H1 (cell line): ENCODE data around the gene PXDN. TPM values are rescaled to one million over a fixed set of nuclear protein-coding genes. Genes with fewer than 3 reads are reported as not detected.

Source experiments
- CTCF ChIA-PET: fragments of 300-600 bp; sonication (Branson Sonifier 250); formaldehyde crosslinking; loops from one replicate; lab custom pipeline; 2021; ENCODE audit not compliant: partially characterized antibody; lab: Charles Lee
- POLR2A ChIA-PET: fragments of 300-600 bp; sonication (Branson Sonifier 250); formaldehyde crosslinking; loops from one replicate; lab custom pipeline; 2021; ENCODE audit warnings: inconsistent platforms; ENCODE audit not compliant: partially characterized antibody; lab: Charles Lee
- DNase-seq, 2 experiments: peaks; one replicate each; pipeline versions ENCODE4 v3.0.0 to v3.0.0-alpha.2; 2010 to 2022; ENCODE audit warnings: low spot score in 2 of 2, low read depth in 1 of 2, mixed read lengths in 1 of 2
- FAIRE-seq: peaks from 2 replicates; lab custom pipeline; 2011; peaks lifted over from hg19 to GRCh38; lab: Jason Lieb, UNC
- H2AFZ ChIP-seq: 2 replicates; pipeline ENCODE4 v1.8.1; 2012; ENCODE audit warnings: low read length, inconsistent platforms
- H2AK5ac ChIP-seq: 2 replicates; pipeline ENCODE4 v1.6.1; 2013; ENCODE audit warnings: low read depth, low read length
- H2BK120ac ChIP-seq: replicated peaks from 2 replicates; pipeline ENCODE3; 2013; ENCODE audit warnings: low read depth, low read length, inconsistent platforms
- H2BK12ac ChIP-seq: 2 replicates; pipeline ENCODE4 v1.6.1; 2013; ENCODE audit warnings: low read depth, low read length
- H2BK15ac ChIP-seq: 2 replicates; pipeline ENCODE4 v1.6.1; 2013; ENCODE audit warnings: low read length
- H2BK20ac ChIP-seq: 2 replicates; pipeline ENCODE4 v1.6.1; 2013; ENCODE audit warnings: low read length
- H2BK5ac ChIP-seq: 2 replicates; pipeline ENCODE4 v1.6.1; 2013; ENCODE audit warnings: low read depth, low read length
- H3K14ac ChIP-seq: 2 replicates; pipeline ENCODE4 v1.6.1; 2013; ENCODE audit warnings: inconsistent platforms; ENCODE audit not compliant: insufficient read length
- H3K18ac ChIP-seq: 2 replicates; pipeline ENCODE4 v1.6.1; 2013; ENCODE audit warnings: low read length; ENCODE audit errors: extremely low read depth
- H3K23ac ChIP-seq: 2 replicates; pipeline ENCODE4 v1.6.1; 2013; ENCODE audit warnings: inconsistent platforms; ENCODE audit not compliant: insufficient read length
- H3K23me2 ChIP-seq: 2 replicates; pipeline ENCODE4 v1.6.1; 2013; ENCODE audit warnings: low read depth, low read length
- H3K27ac ChIP-seq: 2 replicates; pipeline ENCODE4 v1.6.1; 2011; ENCODE audit warnings: low read depth, low read length, inconsistent platforms
- H3K27me3 ChIP-seq, 4 experiments: replicated peaks in 1 of 4; 1 replicate in 1 of 4; 2 replicates in 3 of 4; pipeline versions ENCODE4 v1.6.1 to v1.8.1; 2011 to 2013; ENCODE audit warnings: low read length in 3 of 4, mild to moderate bottlenecking in 3 of 4, inconsistent platforms in 2 of 4, mixed read lengths in 2 of 4, moderate library complexity in 1 of 4; ENCODE audit not compliant: control insufficient read depth in 3 of 4, insufficient read depth in 3 of 4; ENCODE audit errors: extremely low read depth in 1 of 4
- H3K36me3 ChIP-seq, 4 experiments: 2 replicates each; pipeline versions ENCODE4 v1.6.1 to v1.8.1; 2011 to 2013; ENCODE audit warnings: mild to moderate bottlenecking in 4 of 4, low read length in 3 of 4, moderate library complexity in 2 of 4, control low read depth in 1 of 4, inconsistent platforms in 1 of 4; ENCODE audit not compliant: insufficient read depth in 4 of 4, control insufficient read depth in 2 of 4
- H3K4ac ChIP-seq: replicated peaks from 2 replicates; pipeline ENCODE3; 2013; ENCODE audit warnings: low read length, low read depth, mixed read lengths, inconsistent platforms; ENCODE audit not compliant: insufficient read length
- H3K4me1 ChIP-seq, 4 experiments: replicated peaks in 1 of 4; 1 replicate in 1 of 4; 2 replicates in 3 of 4; pipeline versions ENCODE4 v1.6.1 to v1.8.1; 2011 to 2013; ENCODE audit warnings: low read length in 3 of 4, inconsistent platforms in 2 of 4, mixed read lengths in 1 of 4; ENCODE audit not compliant: insufficient read depth in 4 of 4, control insufficient read depth in 3 of 4
- H3K4me2 ChIP-seq, 2 experiments: 2 replicates each; pipeline versions ENCODE4 v1.6.1 to v1.8.1; 2011 to 2013; ENCODE audit warnings: low read depth in 2 of 2, low read length in 2 of 2, control low read depth in 1 of 2, inconsistent platforms in 1 of 2, mild to moderate bottlenecking in 1 of 2; ENCODE audit not compliant: insufficient read depth in 1 of 2
- H3K4me3 ChIP-seq, 4 experiments: fragments of 200-600, 300-600 bp in 1 of 4; sonication (generic), shearing (Covaris generic), sonication (Bioruptor Twin) in 1 of 4; 2 replicates each; pipeline versions ENCODE4 v1.5.1 to v1.8.1; 2011 to 2016; ENCODE audit warnings: low read length in 4 of 4, low read depth in 3 of 4, control low read depth in 2 of 4, inconsistent platforms in 2 of 4, mild to moderate bottlenecking in 2 of 4, mixed read lengths in 1 of 4, moderate library complexity in 1 of 4; ENCODE audit not compliant: insufficient read depth in 2 of 4; ENCODE audit errors: extremely low read depth in 1 of 4
- H3K56ac ChIP-seq: replicated peaks from 2 replicates; pipeline ENCODE3; 2013; ENCODE audit warnings: low read depth, mild to moderate bottlenecking, mixed read lengths, low read length, inconsistent platforms; ENCODE audit not compliant: insufficient read length
- H3K79me1 ChIP-seq: 2 replicates; pipeline ENCODE4 v1.6.1; 2013; ENCODE audit warnings: low read depth, low read length, control low read depth
- H3K79me2 ChIP-seq, 2 experiments: 2 replicates each; pipeline versions ENCODE4 v1.6.1 to v1.8.1; 2012 to 2013; ENCODE audit warnings: low read length in 2 of 2, mild to moderate bottlenecking in 2 of 2, inconsistent platforms in 1 of 2; ENCODE audit not compliant: insufficient read depth in 2 of 2, control insufficient read depth in 1 of 2
- H3K9ac ChIP-seq, 4 experiments: replicated peaks in 1 of 4; 1 replicate in 1 of 4; 2 replicates in 3 of 4; pipeline versions ENCODE4 v1.6.1 to v1.8.1; 2011 to 2013; ENCODE audit warnings: low read depth in 3 of 4, low read length in 3 of 4, control low read depth in 2 of 4, mild to moderate bottlenecking in 2 of 4, moderate library complexity in 2 of 4, inconsistent platforms in 1 of 4; ENCODE audit errors: extremely low read depth in 1 of 4
- H3K9me3 ChIP-seq, 2 experiments: 2 replicates each; pipeline versions ENCODE4 v1.6.1 to v1.8.1; 2012 to 2013; ENCODE audit warnings: mild to moderate bottlenecking in 2 of 2, moderate library complexity in 2 of 2, control low read depth in 1 of 2, inconsistent platforms in 1 of 2, low read depth in 1 of 2, low read length in 1 of 2, mixed read lengths in 1 of 2; ENCODE audit not compliant: insufficient read depth in 2 of 2
- H4K20me1 ChIP-seq, 2 experiments: replicated peaks in 1 of 2; 2 replicates each; pipeline versions ENCODE3 to v1.8.1; 2011 to 2013; ENCODE audit warnings: inconsistent platforms in 2 of 2, low read length in 2 of 2, mild to moderate bottlenecking in 1 of 2; ENCODE audit not compliant: insufficient read depth in 2 of 2, control insufficient read depth in 1 of 2
- H4K5ac ChIP-seq: 2 replicates; pipeline ENCODE4 v1.6.1; 2013; ENCODE audit warnings: low read length, low read depth, mixed read lengths, inconsistent platforms; ENCODE audit not compliant: insufficient read length
- H4K8ac ChIP-seq: 2 replicates; pipeline ENCODE4 v1.8.0; 2013; ENCODE audit warnings: mild to moderate bottlenecking, moderate library complexity, low read length, inconsistent platforms; ENCODE audit not compliant: insufficient read depth; ENCODE audit errors: extremely low read depth
- H4K91ac ChIP-seq: replicated peaks from 2 replicates; pipeline ENCODE3; 2013; ENCODE audit warnings: low read length, mixed read lengths, inconsistent platforms; ENCODE audit not compliant: insufficient read length
- CBX8 ChIP-seq: fragments of 300-800, 300-1000 bp; sonication (generic); IDR thresholded peaks from 2 replicates; pipeline ENCODE4 v1.7.1; 2016; ENCODE audit warnings: low read depth, low read length, borderline replicate concordance
- CEBPB ChIP-seq: IDR thresholded peaks from 2 replicates; pipeline ENCODE4 v1.6.1; 2012; ENCODE audit warnings: low read depth, low read length
- JUND ChIP-seq: IDR thresholded peaks from 2 replicates; pipeline ENCODE4 v1.6.1; 2011; ENCODE audit warnings: mild to moderate bottlenecking, improper control_type of control experiment, low read length
- NANOG ChIP-seq: IDR thresholded peaks from 2 replicates; pipeline ENCODE4 v1.6.1; 2011; ENCODE audit warnings: low read length, low read depth, mild to moderate bottlenecking, inconsistent platforms; ENCODE audit not compliant: insufficient read depth, poor library complexity, severe bottlenecking
- SAP30 ChIP-seq: fragments of 300-600 bp; sonication (generic); IDR thresholded peaks from 2 replicates; pipeline ENCODE4 v1.7.1; 2012; ENCODE audit warnings: low read length, moderate library complexity, mild to moderate bottlenecking, inconsistent platforms; ENCODE audit not compliant: insufficient read depth, insufficient replicate concordance
- SRF ChIP-seq: IDR thresholded peaks from 2 replicates; pipeline ENCODE4 v1.6.1; 2011; ENCODE audit warnings: mild to moderate bottlenecking, low read depth, low read length, moderate library complexity
- SUZ12 ChIP-seq: fragments of 200-600 bp; sonication (generic); IDR thresholded peaks from 2 replicates; pipeline ENCODE4 v1.6.1; 2012; ENCODE audit warnings: mild to moderate bottlenecking, inconsistent platforms, low read length, moderate library complexity, mixed read lengths
- TAF1 ChIP-seq: IDR thresholded peaks from 2 replicates; pipeline ENCODE4 v1.6.1; 2011; ENCODE audit warnings: mild to moderate bottlenecking, low read depth, low read length
- TEAD4 ChIP-seq: IDR thresholded peaks from 2 replicates; pipeline ENCODE4 v1.6.1; 2012; ENCODE audit warnings: low read depth, low read length, inconsistent platforms, mixed read lengths
- USF2 ChIP-seq: IDR thresholded peaks from 2 replicates; pipeline ENCODE4 v1.6.1; 2011; ENCODE audit warnings: low read length, improper control_type of control experiment
- YY1 ChIP-seq: IDR thresholded peaks from 2 replicates; pipeline ENCODE4 v1.6.1; 2011; ENCODE audit warnings: low read depth, mild to moderate bottlenecking, low read length
- WGBS, 2 experiments: shearing (Covaris generic) in 1 of 2; methylation state at CpG; one replicate each; pipeline versions ENCODE4 v1.1.6 to v1.1.7; 2013 to 2015; ENCODE audit warnings: low lambda C conversion rate in 2 of 2, mixed read lengths in 2 of 2, inconsistent platforms in 1 of 2, low coverage in 1 of 2, missing lambda C conversion rate in 1 of 2; ENCODE audit not compliant: insufficient replicate concordance in 2 of 2, insufficient coverage in 1 of 2, insufficient read length in 1 of 2; ENCODE audit errors: extremely low coverage in 1 of 2, missing lambda C conversion rate in 1 of 2; 5-methylcytosine and 5-hydroxymethylcytosine counted together
- polyA plus RNA-seq, 7 experiments: library from polyadenylated mRNA; depleted of rRNA in 3 of 7; stranded (reverse) in 5 of 7; unstranded in 2 of 7; fragments of >200 nt in 5 of 7; fragments of 200-250 nt in 2 of 7; gene quantifications; 1 replicate in 5 of 7; 2 replicates in 1 of 7; 4 replicates in 1 of 7; pipeline versions ENCODE4 v1.2.1 to v1.2.3, GENCODE V29; 2011 to 2013; ENCODE audit warnings: missing spikeins in 2 of 7, mixed read lengths in 2 of 7
- total RNA-seq: library from RNA; stranded (reverse); fragmentation: NEBNext Ultra II Directional; extraction: Animal tissue kit (Norgen Biotek cat#: 25700); gene quantifications from 2 replicates; pipeline ENCODE4 v1.2.1, GENCODE V29; 2021
- TF ChIP-seq, protein P1 (sequence below): IDR thresholded peaks from 2 replicates; pipeline ENCODE4 v1.6.1; 2012; ENCODE audit warnings: low read length, inconsistent platforms

The PXDN gene
- total and polyA plus RNA-seq, 2 of the 8 experiments (the other 6 are each of a cell fraction or from before 2014, with no cell fraction given) = 104 to 141 TPM

DNA sequence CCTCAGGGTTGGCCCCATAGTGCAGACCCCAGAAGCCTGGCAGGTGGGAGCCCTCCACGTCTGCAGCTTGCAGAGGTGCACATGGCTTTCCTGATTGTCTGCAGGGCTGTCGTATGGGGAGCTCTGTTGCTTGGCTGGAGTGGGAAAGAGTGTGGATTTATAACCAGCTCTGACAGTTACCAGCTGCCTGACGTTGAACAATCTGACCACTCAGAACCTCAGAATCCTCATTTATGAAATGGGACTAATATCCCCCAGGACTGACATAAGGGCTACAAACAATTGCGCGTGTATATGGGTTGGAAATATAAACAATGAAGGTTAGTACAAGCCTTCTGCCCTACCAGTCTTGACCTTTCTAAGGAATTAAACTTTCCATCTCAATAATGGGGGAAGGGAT, 13.9 kb upstream of the PXDN start:
- H2BK12ac ChIP-seq = no peak overlapping the region
- DNase-seq (no peak), FAIRE-seq (no peak)
- H3K23ac ChIP-seq = no peak overlapping the region
- H3K36me3 ChIP-seq = no peaks in the 10 kb centered on the region
- H3K79me1 ChIP-seq = no peaks in the 10 kb centered on the region
- no peak overlapping the region for H3K4ac ChIP-seq
- no peak overlapping the region for H2AFZ ChIP-seq
- H4K5ac ChIP-seq = no peak overlapping the region
- POLR2A ChIA-PET = interaction anchor here (1.1 to 1.4 kb wide), 2 partner anchors 9 to 133 kb away, joined by 4 to 5 read pairs; no protein-coding TSS in a partner anchor
- H2BK5ac ChIP-seq = no peak overlapping the region
- H2BK20ac ChIP-seq = no peak overlapping the region
- 95% methylated on average over 5 of the region's 5 CpGs; no CpG with 5 or more reads in 1 of the 2 experiments for WGBS, 2 experiments
- no peaks in the 10 kb centered on the region for H3K27me3 ChIP-seq
- H3K14ac ChIP-seq = no peak overlapping the region
- no peak overlapping the region for H4K8ac ChIP-seq
- H2BK15ac ChIP-seq = no peak overlapping the region
- no peaks in the 10 kb centered on the region for H4K20me1 ChIP-seq
- no peaks in the 10 kb centered on the region for H3K4me1 ChIP-seq
- H3K18ac ChIP-seq = no peak overlapping the region
- H2AK5ac ChIP-seq = no peak overlapping the region
- H3K9ac ChIP-seq = no peak overlapping the region
- no peak overlapping the region for H3K56ac ChIP-seq
- CTCF ChIA-PET = interaction anchor here (0.7 to 11.6 kb wide), 3 partner anchors 12 to 102 kb away, joined by 3 to 133 read pairs (median 3); no protein-coding TSS in a partner anchor
- H3K27ac ChIP-seq = no peak overlapping the region
- H2BK120ac ChIP-seq = no peak overlapping the region
- H3K23me2 ChIP-seq = 0 out of 2 replicates have a peak, but pooled peaks cover 1% of the 10 kb centered on the region
- H3K4me3 ChIP-seq = no peak overlapping the region
- H3K4me2 ChIP-seq = no peak overlapping the region
- H3K9me3 ChIP-seq = peaks cover 21 to 35% of the 10 kb centered on the region in 2 experiments
- no peaks in the 10 kb centered on the region for H3K79me2 ChIP-seq
- no peak overlapping the region for H4K91ac ChIP-seq
- TF ChIP-seq JUND (no peak), TAF1 (no peak), CBX8 (no peak), SRF (no peak), SUZ12 (no peak), USF2 (no peak), TEAD4 (no peak), SAP30 (no peak), YY1 (no peak), CEBPB (no peak), NANOG (no peak)
- TF ChIP-seq, protein P1, sequence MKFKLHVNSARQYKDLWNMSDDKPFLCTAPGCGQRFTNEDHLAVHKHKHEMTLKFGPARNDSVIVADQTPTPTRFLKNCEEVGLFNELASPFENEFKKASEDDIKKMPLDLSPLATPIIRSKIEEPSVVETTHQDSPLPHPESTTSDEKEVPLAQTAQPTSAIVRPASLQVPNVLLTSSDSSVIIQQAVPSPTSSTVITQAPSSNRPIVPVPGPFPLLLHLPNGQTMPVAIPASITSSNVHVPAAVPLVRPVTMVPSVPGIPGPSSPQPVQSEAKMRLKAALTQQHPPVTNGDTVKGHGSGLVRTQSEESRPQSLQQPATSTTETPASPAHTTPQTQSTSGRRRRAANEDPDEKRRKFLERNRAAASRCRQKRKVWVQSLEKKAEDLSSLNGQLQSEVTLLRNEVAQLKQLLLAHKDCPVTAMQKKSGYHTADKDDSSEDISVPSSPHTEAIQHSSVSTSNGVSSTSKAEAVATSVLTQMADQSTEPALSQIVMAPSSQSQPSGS = no peak
